Measurements from ENCODE around the gene SNRNP25.
"Not testable (repeated sequence)": the region's sequence is repeated elsewhere in the genome, so short reads cannot be mapped to it uniquely, and the experiment has no call there.

DNA sequence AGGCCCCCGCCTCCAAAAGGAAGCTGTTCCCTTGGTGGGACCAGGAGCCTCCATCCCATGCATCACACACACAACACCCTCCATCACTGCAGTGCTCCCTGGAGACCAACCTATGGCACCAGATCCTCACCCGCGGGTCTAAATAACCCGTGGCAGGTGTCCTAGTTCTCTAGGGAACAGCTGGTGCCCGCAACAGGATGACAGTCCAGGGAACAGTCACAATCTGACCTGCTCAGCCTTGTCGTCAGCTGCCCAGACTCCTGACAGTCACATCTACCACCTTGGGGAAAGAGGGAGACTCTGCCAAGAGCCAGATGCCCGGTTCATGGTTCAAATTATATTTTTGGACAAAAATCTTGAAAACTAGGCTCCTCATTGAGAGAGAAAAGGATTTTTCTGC, 23.0 kb upstream of the SNRNP25 start:
- TF ChIP-seq, protein P1, sequence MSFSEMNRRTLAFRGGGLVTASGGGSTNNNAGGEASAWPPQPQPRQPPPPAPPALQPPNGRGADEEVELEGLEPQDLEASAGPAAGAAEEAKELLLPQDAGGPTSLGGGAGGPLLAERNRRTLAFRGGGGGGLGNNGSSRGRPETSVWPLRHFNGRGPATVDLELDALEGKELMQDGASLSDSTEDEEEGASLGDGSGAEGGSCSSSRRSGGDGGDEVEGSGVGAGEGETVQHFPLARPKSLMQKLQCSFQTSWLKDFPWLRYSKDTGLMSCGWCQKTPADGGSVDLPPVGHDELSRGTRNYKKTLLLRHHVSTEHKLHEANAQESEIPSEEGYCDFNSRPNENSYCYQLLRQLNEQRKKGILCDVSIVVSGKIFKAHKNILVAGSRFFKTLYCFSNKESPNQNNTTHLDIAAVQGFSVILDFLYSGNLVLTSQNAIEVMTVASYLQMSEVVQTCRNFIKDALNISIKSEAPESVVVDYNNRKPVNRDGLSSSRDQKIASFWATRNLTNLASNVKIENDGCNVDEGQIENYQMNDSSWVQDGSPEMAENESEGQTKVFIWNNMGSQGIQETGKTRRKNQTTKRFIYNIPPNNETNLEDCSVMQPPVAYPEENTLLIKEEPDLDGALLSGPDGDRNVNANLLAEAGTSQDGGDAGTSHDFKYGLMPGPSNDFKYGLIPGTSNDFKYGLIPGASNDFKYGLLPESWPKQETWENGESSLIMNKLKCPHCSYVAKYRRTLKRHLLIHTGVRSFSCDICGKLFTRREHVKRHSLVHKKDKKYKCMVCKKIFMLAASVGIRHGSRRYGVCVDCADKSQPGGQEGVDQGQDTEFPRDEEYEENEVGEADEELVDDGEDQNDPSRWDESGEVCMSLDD (tag by site-specific recombination; IDR thresholded peaks at IDR 0.05) = not testable (repeated sequence)
- TF ChIP-seq CTCF (tag by site-specific recombination; IDR thresholded peaks at IDR 0.05); SETDB1 (IDR thresholded peaks at IDR 0.05; ENCODE audit: insufficient read length, low read length); ZNF514 (tag by site-specific recombination; IDR thresholded peaks at IDR 0.05); ZNF596 (tag by site-specific recombination; IDR thresholded peaks at IDR 0.05); ZNF202 (tag by site-specific recombination; IDR thresholded peaks at IDR 0.05; ENCODE audit: borderline replicate concordance); ZBTB7A (tag by site-specific recombination; IDR thresholded peaks at IDR 0.05; ENCODE audit: low read depth); OSR2 (tag by site-specific recombination; IDR thresholded peaks at IDR 0.05); ZNF354C (tag by site-specific recombination; IDR thresholded peaks at IDR 0.05; ENCODE audit: borderline replicate concordance, low read depth); ZNF114 (tag by site-specific recombination; IDR thresholded peaks at IDR 0.05); ZNF624 (tag by site-specific recombination; IDR thresholded peaks at IDR 0.05); ZBTB17 (tag by site-specific recombination; IDR thresholded peaks at IDR 0.05); ZNF148 (tag by site-specific recombination; IDR thresholded peaks at IDR 0.05; ENCODE audit: borderline replicate concordance): not testable (repeated sequence)
